Measurements from ENCODE around the gene NOL7. TPM values are rescaled to one million over a fixed set of nuclear protein-coding genes. Genes with fewer than 3 reads are reported as not detected.
A peak's percentile ranks its signal among the peaks of the same experiment; 100 is the strongest.

The NOL7 gene
- 10 to 100 TPM; 25.6 to 43.0 TPM for total RNA-seq
- polyA plus RNA-seq, result 10 to 100 TPM; 27.1 to 34.9 TPM

DNA sequence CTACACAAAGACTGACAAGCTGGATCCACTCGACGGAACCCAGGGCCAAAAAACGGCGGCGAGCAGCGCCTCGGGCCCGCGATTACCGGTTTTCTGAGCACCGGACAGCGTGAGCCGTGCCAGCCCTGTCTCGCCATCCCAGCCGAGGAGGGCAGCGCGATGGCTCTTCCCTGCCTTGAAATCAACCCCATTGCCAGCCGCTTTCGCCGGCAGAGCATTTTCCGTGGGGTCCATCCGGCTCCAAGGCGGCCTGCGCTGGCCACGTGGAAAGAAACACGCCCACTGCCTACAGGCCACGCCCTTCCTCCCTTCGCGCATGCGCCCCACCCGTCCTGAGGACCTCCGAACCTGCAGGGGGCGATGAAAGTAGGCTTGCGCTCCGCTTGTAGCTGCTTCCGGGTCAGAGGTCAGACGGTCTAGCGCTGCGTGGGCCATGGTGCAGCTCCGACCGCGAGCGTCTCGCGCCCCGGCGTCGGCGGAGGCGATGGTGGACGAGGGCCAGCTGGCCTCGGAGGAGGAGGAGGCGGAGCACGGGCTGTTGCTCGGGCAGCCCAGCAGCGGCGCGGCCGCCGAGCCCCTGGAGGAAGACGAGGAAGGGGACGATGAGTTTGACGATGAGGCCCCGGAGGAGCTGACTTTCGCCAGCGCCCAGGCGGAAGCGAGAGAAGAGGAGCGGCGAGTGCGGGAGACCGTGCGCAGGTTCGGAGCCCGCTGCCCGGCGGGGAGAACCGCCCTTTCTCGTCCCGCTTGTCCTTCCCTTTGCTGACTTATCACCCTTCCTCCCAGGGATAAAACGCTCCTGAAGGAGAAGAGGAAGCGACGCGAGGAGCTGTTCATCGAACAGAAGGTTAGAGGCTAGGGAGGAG is at the start of gene NOL7:
TSS of gene NOL7 (plus strand) at position 410 of the 866 bp plus-strand sequence. CDS start at position 434, 24 bp downstream.
- H3K27ac ChIP-seq (ENCODE audit: low read depth in 1 of 2, low read length in 2 of 2), result peak within 1 kb of the TSS; percentile 62 to 86
- TF ChIP-seq, protein P1, sequence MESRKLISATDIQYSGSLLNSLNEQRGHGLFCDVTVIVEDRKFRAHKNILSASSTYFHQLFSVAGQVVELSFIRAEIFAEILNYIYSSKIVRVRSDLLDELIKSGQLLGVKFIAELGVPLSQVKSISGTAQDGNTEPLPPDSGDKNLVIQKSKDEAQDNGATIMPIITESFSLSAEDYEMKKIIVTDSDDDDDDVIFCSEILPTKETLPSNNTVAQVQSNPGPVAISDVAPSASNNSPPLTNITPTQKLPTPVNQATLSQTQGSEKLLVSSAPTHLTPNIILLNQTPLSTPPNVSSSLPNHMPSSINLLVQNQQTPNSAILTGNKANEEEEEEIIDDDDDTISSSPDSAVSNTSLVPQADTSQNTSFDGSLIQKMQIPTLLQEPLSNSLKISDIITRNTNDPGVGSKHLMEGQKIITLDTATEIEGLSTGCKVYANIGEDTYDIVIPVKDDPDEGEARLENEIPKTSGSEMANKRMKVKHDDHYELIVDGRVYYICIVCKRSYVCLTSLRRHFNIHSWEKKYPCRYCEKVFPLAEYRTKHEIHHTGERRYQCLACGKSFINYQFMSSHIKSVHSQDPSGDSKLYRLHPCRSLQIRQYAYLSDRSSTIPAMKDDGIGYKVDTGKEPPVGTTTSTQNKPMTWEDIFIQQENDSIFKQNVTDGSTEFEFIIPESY (IDR thresholded peaks at IDR 0.05), result no peak
- TF ChIP-seq GABPA (IDR thresholded peaks at IDR 0.05 in 1 of 2, conservative IDR thresholded peaks at IDR 0.05 in 1 of 2) (peak; percentile 71 to 93), HNF4G (IDR thresholded peaks at IDR 0.05) (no peak), RAD21 (IDR thresholded peaks at IDR 0.05) (peak; percentile 68 to 75), TAF1 (conservative IDR thresholded peaks at IDR 0.05) (no peak), JUND (IDR thresholded peaks at IDR 0.05) (no peak), SP1 (IDR thresholded peaks at IDR 0.05) (peak; percentile 66), FOXA2 (IDR thresholded peaks at IDR 0.05) (no peak), HNF4A (conservative IDR thresholded peaks at IDR 0.05) (peak in 1 of 2 donors; percentile 43), NR2F2 (IDR thresholded peaks at IDR 0.05) (peak; percentile 90), RXRA (IDR thresholded peaks at IDR 0.05) (peak in 1 of 2 donors; percentile 44), YY1 (IDR thresholded peaks at IDR 0.05) (peak; percentile 86), EGR1 (IDR thresholded peaks at IDR 0.05; ENCODE audit: low read depth in 2 of 2) (peak in 1 of 2 donors; percentile 74), FOXA1 (IDR thresholded peaks at IDR 0.05) (no peak)
- TF ChIP-seq, protein P2, sequence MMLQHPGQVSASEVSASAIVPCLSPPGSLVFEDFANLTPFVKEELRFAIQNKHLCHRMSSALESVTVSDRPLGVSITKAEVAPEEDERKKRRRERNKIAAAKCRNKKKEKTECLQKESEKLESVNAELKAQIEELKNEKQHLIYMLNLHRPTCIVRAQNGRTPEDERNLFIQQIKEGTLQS (IDR thresholded peaks at IDR 0.05), result no peak
- TF ChIP-seq, protein P3, sequence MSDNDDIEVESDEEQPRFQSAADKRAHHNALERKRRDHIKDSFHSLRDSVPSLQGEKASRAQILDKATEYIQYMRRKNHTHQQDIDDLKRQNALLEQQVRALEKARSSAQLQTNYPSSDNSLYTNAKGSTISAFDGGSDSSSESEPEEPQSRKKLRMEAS (IDR thresholded peaks at IDR 0.05), result peak; percentile 99
- TF ChIP-seq, protein P4, sequence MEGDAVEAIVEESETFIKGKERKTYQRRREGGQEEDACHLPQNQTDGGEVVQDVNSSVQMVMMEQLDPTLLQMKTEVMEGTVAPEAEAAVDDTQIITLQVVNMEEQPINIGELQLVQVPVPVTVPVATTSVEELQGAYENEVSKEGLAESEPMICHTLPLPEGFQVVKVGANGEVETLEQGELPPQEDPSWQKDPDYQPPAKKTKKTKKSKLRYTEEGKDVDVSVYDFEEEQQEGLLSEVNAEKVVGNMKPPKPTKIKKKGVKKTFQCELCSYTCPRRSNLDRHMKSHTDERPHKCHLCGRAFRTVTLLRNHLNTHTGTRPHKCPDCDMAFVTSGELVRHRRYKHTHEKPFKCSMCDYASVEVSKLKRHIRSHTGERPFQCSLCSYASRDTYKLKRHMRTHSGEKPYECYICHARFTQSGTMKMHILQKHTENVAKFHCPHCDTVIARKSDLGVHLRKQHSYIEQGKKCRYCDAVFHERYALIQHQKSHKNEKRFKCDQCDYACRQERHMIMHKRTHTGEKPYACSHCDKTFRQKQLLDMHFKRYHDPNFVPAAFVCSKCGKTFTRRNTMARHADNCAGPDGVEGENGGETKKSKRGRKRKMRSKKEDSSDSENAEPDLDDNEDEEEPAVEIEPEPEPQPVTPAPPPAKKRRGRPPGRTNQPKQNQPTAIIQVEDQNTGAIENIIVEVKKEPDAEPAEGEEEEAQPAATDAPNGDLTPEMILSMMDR (IDR thresholded peaks at IDR 0.05; ENCODE audit: low read depth, low read length, missing input control), result peak; percentile 95
- TF ChIP-seq, protein P5, sequence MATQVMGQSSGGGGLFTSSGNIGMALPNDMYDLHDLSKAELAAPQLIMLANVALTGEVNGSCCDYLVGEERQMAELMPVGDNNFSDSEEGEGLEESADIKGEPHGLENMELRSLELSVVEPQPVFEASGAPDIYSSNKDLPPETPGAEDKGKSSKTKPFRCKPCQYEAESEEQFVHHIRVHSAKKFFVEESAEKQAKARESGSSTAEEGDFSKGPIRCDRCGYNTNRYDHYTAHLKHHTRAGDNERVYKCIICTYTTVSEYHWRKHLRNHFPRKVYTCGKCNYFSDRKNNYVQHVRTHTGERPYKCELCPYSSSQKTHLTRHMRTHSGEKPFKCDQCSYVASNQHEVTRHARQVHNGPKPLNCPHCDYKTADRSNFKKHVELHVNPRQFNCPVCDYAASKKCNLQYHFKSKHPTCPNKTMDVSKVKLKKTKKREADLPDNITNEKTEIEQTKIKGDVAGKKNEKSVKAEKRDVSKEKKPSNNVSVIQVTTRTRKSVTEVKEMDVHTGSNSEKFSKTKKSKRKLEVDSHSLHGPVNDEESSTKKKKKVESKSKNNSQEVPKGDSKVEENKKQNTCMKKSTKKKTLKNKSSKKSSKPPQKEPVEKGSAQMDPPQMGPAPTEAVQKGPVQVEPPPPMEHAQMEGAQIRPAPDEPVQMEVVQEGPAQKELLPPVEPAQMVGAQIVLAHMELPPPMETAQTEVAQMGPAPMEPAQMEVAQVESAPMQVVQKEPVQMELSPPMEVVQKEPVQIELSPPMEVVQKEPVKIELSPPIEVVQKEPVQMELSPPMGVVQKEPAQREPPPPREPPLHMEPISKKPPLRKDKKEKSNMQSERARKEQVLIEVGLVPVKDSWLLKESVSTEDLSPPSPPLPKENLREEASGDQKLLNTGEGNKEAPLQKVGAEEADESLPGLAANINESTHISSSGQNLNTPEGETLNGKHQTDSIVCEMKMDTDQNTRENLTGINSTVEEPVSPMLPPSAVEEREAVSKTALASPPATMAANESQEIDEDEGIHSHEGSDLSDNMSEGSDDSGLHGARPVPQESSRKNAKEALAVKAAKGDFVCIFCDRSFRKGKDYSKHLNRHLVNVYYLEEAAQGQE (IDR thresholded peaks at IDR 0.05), result peak; percentile 49
- DNase-seq (ENCODE audit: low spot score), result peak; percentile 100
- no peaks in the 10 kb centered on the region for H3K9me3 ChIP-seq (ENCODE audit: control insufficient read depth in 4 of 4, low read length in 3 of 4)
- peaks cover 1 to 24% (median 22%) of the 10 kb centered on the region in 4 donors for H3K36me3 ChIP-seq (ENCODE audit: control insufficient read depth in 4 of 4, insufficient read depth in 3 of 4, low read depth in 1 of 4, low read length in 3 of 4)
- peak within 1 kb of the TSS; percentile 83 to 85 for H3K9ac ChIP-seq (ENCODE audit: low read depth in 1 of 2, low read length in 2 of 2)
- H3K27me3 ChIP-seq (ENCODE audit: control insufficient read depth in 4 of 4, insufficient read depth in 4 of 4, low read length in 3 of 4), result no peaks in the 10 kb centered on the region
- H3K4me1 ChIP-seq (ENCODE audit: control insufficient read depth in 4 of 4, insufficient read depth in 4 of 4, low read length in 3 of 4), result peaks cover 0 to 23% (median 13%) of the 10 kb centered on the region in 4 donors
- WGBS, result under 1% methylated on average over 85 of the region's 85 CpGs
- peak within 1 kb of the TSS; percentile 74 to 92 (median 88) for H3K4me3 ChIP-seq (ENCODE audit: low read depth in 1 of 3, low read length in 3 of 3)

Measured in liver (tissue), 9 donors.